H1 (cell line): ENCODE data around the gene ARHGEF3. TPM values are rescaled to one million over a fixed set of nuclear protein-coding genes. Genes with fewer than 3 reads are reported as not detected.

Source experiments
- CTCF ChIA-PET: fragments of 300-600 bp; sonication (Branson Sonifier 250); formaldehyde crosslinking; loops from one replicate; lab custom pipeline; 2021; ENCODE audit not compliant: partially characterized antibody; lab: Charles Lee
- POLR2A ChIA-PET: fragments of 300-600 bp; sonication (Branson Sonifier 250); formaldehyde crosslinking; loops from one replicate; lab custom pipeline; 2021; ENCODE audit warnings: inconsistent platforms; ENCODE audit not compliant: partially characterized antibody; lab: Charles Lee
- DNase-seq, 2 experiments: peaks; one replicate each; pipeline versions ENCODE4 v3.0.0 to v3.0.0-alpha.2; 2010 to 2022; ENCODE audit warnings: low spot score in 2 of 2, low read depth in 1 of 2, mixed read lengths in 1 of 2
- FAIRE-seq: peaks from 2 replicates; lab custom pipeline; 2011; peaks lifted over from hg19 to GRCh38; lab: Jason Lieb, UNC
- H2AFZ ChIP-seq: 2 replicates; pipeline ENCODE4 v1.8.1; 2012; ENCODE audit warnings: low read length, inconsistent platforms
- H2AK5ac ChIP-seq: 2 replicates; pipeline ENCODE4 v1.6.1; 2013; ENCODE audit warnings: low read depth, low read length
- H2BK120ac ChIP-seq: replicated peaks from 2 replicates; pipeline ENCODE3; 2013; ENCODE audit warnings: low read depth, low read length, inconsistent platforms
- H2BK12ac ChIP-seq: 2 replicates; pipeline ENCODE4 v1.6.1; 2013; ENCODE audit warnings: low read depth, low read length
- H2BK15ac ChIP-seq: 2 replicates; pipeline ENCODE4 v1.6.1; 2013; ENCODE audit warnings: low read length
- H2BK20ac ChIP-seq: 2 replicates; pipeline ENCODE4 v1.6.1; 2013; ENCODE audit warnings: low read length
- H2BK5ac ChIP-seq: 2 replicates; pipeline ENCODE4 v1.6.1; 2013; ENCODE audit warnings: low read depth, low read length
- H3K14ac ChIP-seq: 2 replicates; pipeline ENCODE4 v1.6.1; 2013; ENCODE audit warnings: inconsistent platforms; ENCODE audit not compliant: insufficient read length
- H3K18ac ChIP-seq: 2 replicates; pipeline ENCODE4 v1.6.1; 2013; ENCODE audit warnings: low read length; ENCODE audit errors: extremely low read depth
- H3K23ac ChIP-seq: 2 replicates; pipeline ENCODE4 v1.6.1; 2013; ENCODE audit warnings: inconsistent platforms; ENCODE audit not compliant: insufficient read length
- H3K23me2 ChIP-seq: 2 replicates; pipeline ENCODE4 v1.6.1; 2013; ENCODE audit warnings: low read depth, low read length
- H3K27ac ChIP-seq: 2 replicates; pipeline ENCODE4 v1.6.1; 2011; ENCODE audit warnings: low read depth, low read length, inconsistent platforms
- H3K27me3 ChIP-seq, 4 experiments: replicated peaks in 1 of 4; 1 replicate in 1 of 4; 2 replicates in 3 of 4; pipeline versions ENCODE4 v1.6.1 to v1.8.1; 2011 to 2013; ENCODE audit warnings: low read length in 3 of 4, mild to moderate bottlenecking in 3 of 4, inconsistent platforms in 2 of 4, mixed read lengths in 2 of 4, moderate library complexity in 1 of 4; ENCODE audit not compliant: control insufficient read depth in 3 of 4, insufficient read depth in 3 of 4; ENCODE audit errors: extremely low read depth in 1 of 4
- H3K36me3 ChIP-seq, 4 experiments: 2 replicates each; pipeline versions ENCODE4 v1.6.1 to v1.8.1; 2011 to 2013; ENCODE audit warnings: mild to moderate bottlenecking in 4 of 4, low read length in 3 of 4, moderate library complexity in 2 of 4, control low read depth in 1 of 4, inconsistent platforms in 1 of 4; ENCODE audit not compliant: insufficient read depth in 4 of 4, control insufficient read depth in 2 of 4
- H3K4ac ChIP-seq: replicated peaks from 2 replicates; pipeline ENCODE3; 2013; ENCODE audit warnings: low read length, low read depth, mixed read lengths, inconsistent platforms; ENCODE audit not compliant: insufficient read length
- H3K4me1 ChIP-seq, 4 experiments: replicated peaks in 1 of 4; 1 replicate in 1 of 4; 2 replicates in 3 of 4; pipeline versions ENCODE4 v1.6.1 to v1.8.1; 2011 to 2013; ENCODE audit warnings: low read length in 3 of 4, inconsistent platforms in 2 of 4, mixed read lengths in 1 of 4; ENCODE audit not compliant: insufficient read depth in 4 of 4, control insufficient read depth in 3 of 4
- H3K4me2 ChIP-seq, 2 experiments: 2 replicates each; pipeline versions ENCODE4 v1.6.1 to v1.8.1; 2011 to 2013; ENCODE audit warnings: low read depth in 2 of 2, low read length in 2 of 2, control low read depth in 1 of 2, inconsistent platforms in 1 of 2, mild to moderate bottlenecking in 1 of 2; ENCODE audit not compliant: insufficient read depth in 1 of 2
- H3K4me3 ChIP-seq, 4 experiments: fragments of 200-600, 300-600 bp in 1 of 4; sonication (generic), shearing (Covaris generic), sonication (Bioruptor Twin) in 1 of 4; 2 replicates each; pipeline versions ENCODE4 v1.5.1 to v1.8.1; 2011 to 2016; ENCODE audit warnings: low read length in 4 of 4, low read depth in 3 of 4, control low read depth in 2 of 4, inconsistent platforms in 2 of 4, mild to moderate bottlenecking in 2 of 4, mixed read lengths in 1 of 4, moderate library complexity in 1 of 4; ENCODE audit not compliant: insufficient read depth in 2 of 4; ENCODE audit errors: extremely low read depth in 1 of 4
- H3K56ac ChIP-seq: replicated peaks from 2 replicates; pipeline ENCODE3; 2013; ENCODE audit warnings: low read depth, mild to moderate bottlenecking, mixed read lengths, low read length, inconsistent platforms; ENCODE audit not compliant: insufficient read length
- H3K79me1 ChIP-seq: 2 replicates; pipeline ENCODE4 v1.6.1; 2013; ENCODE audit warnings: low read depth, low read length, control low read depth
- H3K79me2 ChIP-seq, 2 experiments: 2 replicates each; pipeline versions ENCODE4 v1.6.1 to v1.8.1; 2012 to 2013; ENCODE audit warnings: low read length in 2 of 2, mild to moderate bottlenecking in 2 of 2, inconsistent platforms in 1 of 2; ENCODE audit not compliant: insufficient read depth in 2 of 2, control insufficient read depth in 1 of 2
- H3K9ac ChIP-seq, 4 experiments: replicated peaks in 1 of 4; 1 replicate in 1 of 4; 2 replicates in 3 of 4; pipeline versions ENCODE4 v1.6.1 to v1.8.1; 2011 to 2013; ENCODE audit warnings: low read depth in 3 of 4, low read length in 3 of 4, control low read depth in 2 of 4, mild to moderate bottlenecking in 2 of 4, moderate library complexity in 2 of 4, inconsistent platforms in 1 of 4; ENCODE audit errors: extremely low read depth in 1 of 4
- H3K9me3 ChIP-seq, 2 experiments: 2 replicates each; pipeline versions ENCODE4 v1.6.1 to v1.8.1; 2012 to 2013; ENCODE audit warnings: mild to moderate bottlenecking in 2 of 2, moderate library complexity in 2 of 2, control low read depth in 1 of 2, inconsistent platforms in 1 of 2, low read depth in 1 of 2, low read length in 1 of 2, mixed read lengths in 1 of 2; ENCODE audit not compliant: insufficient read depth in 2 of 2
- H4K20me1 ChIP-seq, 2 experiments: replicated peaks in 1 of 2; 2 replicates each; pipeline versions ENCODE3 to v1.8.1; 2011 to 2013; ENCODE audit warnings: inconsistent platforms in 2 of 2, low read length in 2 of 2, mild to moderate bottlenecking in 1 of 2; ENCODE audit not compliant: insufficient read depth in 2 of 2, control insufficient read depth in 1 of 2
- H4K5ac ChIP-seq: 2 replicates; pipeline ENCODE4 v1.6.1; 2013; ENCODE audit warnings: low read length, low read depth, mixed read lengths, inconsistent platforms; ENCODE audit not compliant: insufficient read length
- H4K8ac ChIP-seq: 2 replicates; pipeline ENCODE4 v1.8.0; 2013; ENCODE audit warnings: mild to moderate bottlenecking, moderate library complexity, low read length, inconsistent platforms; ENCODE audit not compliant: insufficient read depth; ENCODE audit errors: extremely low read depth
- H4K91ac ChIP-seq: replicated peaks from 2 replicates; pipeline ENCODE3; 2013; ENCODE audit warnings: low read length, mixed read lengths, inconsistent platforms; ENCODE audit not compliant: insufficient read length
- BACH1 ChIP-seq: IDR thresholded peaks from 2 replicates; pipeline ENCODE4 v1.6.1; 2012; ENCODE audit warnings: low read length, improper control_type of control experiment
- CREB1 ChIP-seq: IDR thresholded peaks from 2 replicates; pipeline ENCODE4 v1.6.1; 2012; ENCODE audit warnings: inconsistent platforms
- EGR1 ChIP-seq: IDR thresholded peaks from 2 replicates; pipeline ENCODE4 v1.6.1; 2011; ENCODE audit warnings: low read depth, low read length, borderline replicate concordance
- EP300 ChIP-seq, 2 experiments: IDR thresholded peaks; 1 replicate in 1 of 2; 2 replicates in 1 of 2; pipeline ENCODE4 v1.6.1; 2011 to 2012; ENCODE audit warnings: low read depth in 2 of 2, low read length in 2 of 2, mild to moderate bottlenecking in 2 of 2, borderline replicate concordance in 1 of 2, inconsistent platforms in 1 of 2, moderate library complexity in 1 of 2
- FOSL1 ChIP-seq: IDR thresholded peaks from 2 replicates; pipeline ENCODE4 v1.6.1; 2011; ENCODE audit warnings: mild to moderate bottlenecking, low read depth, low read length, moderate library complexity; ENCODE audit not compliant: insufficient read depth
- JUND ChIP-seq: IDR thresholded peaks from 2 replicates; pipeline ENCODE4 v1.6.1; 2011; ENCODE audit warnings: mild to moderate bottlenecking, improper control_type of control experiment, low read length
- NANOG ChIP-seq: IDR thresholded peaks from 2 replicates; pipeline ENCODE4 v1.6.1; 2011; ENCODE audit warnings: low read length, low read depth, mild to moderate bottlenecking, inconsistent platforms; ENCODE audit not compliant: insufficient read depth, poor library complexity, severe bottlenecking
- RXRA ChIP-seq: IDR thresholded peaks from 2 replicates; pipeline ENCODE4 v1.6.1; 2011; ENCODE audit warnings: low read depth, mild to moderate bottlenecking, low read length, moderate library complexity; ENCODE audit not compliant: insufficient read depth
- WGBS, 2 experiments: shearing (Covaris generic) in 1 of 2; methylation state at CpG; one replicate each; pipeline versions ENCODE4 v1.1.6 to v1.1.7; 2013 to 2015; ENCODE audit warnings: low lambda C conversion rate in 2 of 2, mixed read lengths in 2 of 2, inconsistent platforms in 1 of 2, low coverage in 1 of 2, missing lambda C conversion rate in 1 of 2; ENCODE audit not compliant: insufficient replicate concordance in 2 of 2, insufficient coverage in 1 of 2, insufficient read length in 1 of 2; ENCODE audit errors: extremely low coverage in 1 of 2, missing lambda C conversion rate in 1 of 2; 5-methylcytosine and 5-hydroxymethylcytosine counted together
- polyA plus RNA-seq, 7 experiments: library from polyadenylated mRNA; depleted of rRNA in 3 of 7; stranded (reverse) in 5 of 7; unstranded in 2 of 7; fragments of >200 nt in 5 of 7; fragments of 200-250 nt in 2 of 7; gene quantifications; 1 replicate in 5 of 7; 2 replicates in 1 of 7; 4 replicates in 1 of 7; pipeline versions ENCODE4 v1.2.1 to v1.2.3, GENCODE V29; 2011 to 2013; ENCODE audit warnings: missing spikeins in 2 of 7, mixed read lengths in 2 of 7
- total RNA-seq: library from RNA; stranded (reverse); fragmentation: NEBNext Ultra II Directional; extraction: Animal tissue kit (Norgen Biotek cat#: 25700); gene quantifications from 2 replicates; pipeline ENCODE4 v1.2.1, GENCODE V29; 2021
- TF ChIP-seq, protein P1 (sequence below): IDR thresholded peaks from 2 replicates; pipeline ENCODE4 v1.6.1; 2012; ENCODE audit warnings: inconsistent platforms
- TF ChIP-seq, protein P2 (sequence below), 3 experiments: IDR thresholded peaks; 1 replicate in 2 of 3; 2 replicates in 1 of 3; pipeline versions ENCODE4 v1.5.1 to v1.6.1; 2011; ENCODE audit warnings: low read length in 3 of 3, mild to moderate bottlenecking in 3 of 3, inconsistent platforms in 2 of 3, low read depth in 1 of 3, moderate library complexity in 1 of 3; ENCODE audit not compliant: insufficient read depth in 1 of 3; ENCODE audit errors: control extremely low read depth in 1 of 3

The ARHGEF3 gene
- total and polyA plus RNA-seq, 2 of the 8 experiments (the other 6 are each of a cell fraction or from before 2014, with no cell fraction given), result 2.8 to 6.0 TPM

DNA sequence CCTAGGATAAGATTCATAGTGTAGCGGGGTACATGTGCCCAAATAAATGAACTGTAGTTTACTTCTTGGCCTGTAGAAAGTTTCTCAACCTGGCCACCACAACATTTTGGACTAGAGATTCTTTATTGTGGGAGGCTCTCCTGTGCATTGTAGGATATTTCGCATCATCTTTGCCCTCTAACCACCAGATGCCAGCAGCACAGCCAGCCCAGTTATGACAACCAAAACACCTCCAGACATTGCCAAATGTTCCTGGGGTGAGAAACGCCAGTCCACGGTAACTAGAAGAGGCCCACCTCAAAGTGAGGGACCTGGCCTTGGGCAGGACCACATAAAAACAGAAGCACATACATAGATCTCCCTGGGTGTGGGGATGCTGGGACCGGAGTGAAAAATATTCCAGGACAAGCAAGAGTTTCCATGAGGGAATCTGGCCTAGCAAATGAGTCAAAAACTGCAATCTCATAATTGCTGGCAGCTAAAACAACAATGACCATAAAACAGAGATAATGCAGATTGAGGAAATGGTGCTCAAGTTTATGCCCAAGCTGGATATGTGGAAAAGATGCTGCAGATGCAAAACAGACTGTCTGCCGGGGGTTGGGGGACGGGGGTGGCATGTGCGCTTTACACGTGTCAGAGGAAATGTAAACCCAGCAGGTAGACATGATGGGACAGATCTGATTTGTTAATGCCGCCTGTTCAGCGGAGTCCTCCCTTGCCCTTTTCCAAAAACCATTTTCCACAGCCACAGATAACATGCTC is 39.7 kb downstream of the ARHGEF3 start:
- FAIRE-seq, result no peak
- no peak overlapping the region for H4K5ac ChIP-seq
- H4K8ac ChIP-seq, result no peak overlapping the region
- H2BK20ac ChIP-seq, result no peak overlapping the region
- no peak overlapping the region for H3K4me3 ChIP-seq
- ChIA-PET CTCF (interaction anchor here (1.5 kb wide), 1 partner anchor 27 kb away, joined by 4 read pairs; no protein-coding TSS in a partner anchor), POLR2A (no interaction called here)
- H2BK12ac ChIP-seq, result no peak overlapping the region
- H4K20me1 ChIP-seq, result no peaks in the 10 kb centered on the region
- H3K56ac ChIP-seq, result no peak overlapping the region
- no peak for DNase-seq
- H3K18ac ChIP-seq, result no peak overlapping the region
- no peak overlapping the region for H2AFZ ChIP-seq
- no peak overlapping the region for H3K23ac ChIP-seq
- no peak overlapping the region for H2AK5ac ChIP-seq
- no peak overlapping the region for H3K9ac ChIP-seq
- H3K4me2 ChIP-seq, result no peak overlapping the region
- peaks cover 0 to 7% of the 10 kb centered on the region in 2 experiments; a peak in 1 of 4 replicates for H3K9me3 ChIP-seq
- no peaks in the 10 kb centered on the region for H3K36me3 ChIP-seq
- no peak overlapping the region for H3K27ac ChIP-seq
- H3K4ac ChIP-seq, result no peak overlapping the region
- peaks cover 0 to 3% (median 0%) of the 10 kb centered on the region in 4 experiments; a peak in 1 of 7 replicates for H3K4me1 ChIP-seq
- 93% methylated on average over 11 of the region's 11 CpGs; no CpG with 5 or more reads in 1 of the 2 experiments for WGBS, 2 experiments
- no peak overlapping the region for H2BK120ac ChIP-seq
- H3K79me2 ChIP-seq, result no peaks in the 10 kb centered on the region
- no peaks in the 10 kb centered on the region for H3K23me2 ChIP-seq
- H2BK5ac ChIP-seq, result no peak overlapping the region
- no peaks in the 10 kb centered on the region for H3K27me3 ChIP-seq
- no peaks in the 10 kb centered on the region for H3K79me1 ChIP-seq
- H2BK15ac ChIP-seq, result no peak overlapping the region
- no peak overlapping the region for H4K91ac ChIP-seq
- no peak overlapping the region for H3K14ac ChIP-seq
- TF ChIP-seq BACH1 (no peak), NANOG (no peak), EGR1 (no peak), FOSL1 (no peak), CREB1 (no peak), EP300 (IDR thresholded peaks at IDR 0.05; ENCODE audit: borderline replicate concordance in 1 of 2, low read depth in 2 of 2, low read length in 2 of 2) (no peak), JUND (no peak), RXRA (no peak)
- TF ChIP-seq, protein P1, sequence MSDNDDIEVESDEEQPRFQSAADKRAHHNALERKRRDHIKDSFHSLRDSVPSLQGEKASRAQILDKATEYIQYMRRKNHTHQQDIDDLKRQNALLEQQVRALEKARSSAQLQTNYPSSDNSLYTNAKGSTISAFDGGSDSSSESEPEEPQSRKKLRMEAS, result no peak
- TF ChIP-seq, protein P2, sequence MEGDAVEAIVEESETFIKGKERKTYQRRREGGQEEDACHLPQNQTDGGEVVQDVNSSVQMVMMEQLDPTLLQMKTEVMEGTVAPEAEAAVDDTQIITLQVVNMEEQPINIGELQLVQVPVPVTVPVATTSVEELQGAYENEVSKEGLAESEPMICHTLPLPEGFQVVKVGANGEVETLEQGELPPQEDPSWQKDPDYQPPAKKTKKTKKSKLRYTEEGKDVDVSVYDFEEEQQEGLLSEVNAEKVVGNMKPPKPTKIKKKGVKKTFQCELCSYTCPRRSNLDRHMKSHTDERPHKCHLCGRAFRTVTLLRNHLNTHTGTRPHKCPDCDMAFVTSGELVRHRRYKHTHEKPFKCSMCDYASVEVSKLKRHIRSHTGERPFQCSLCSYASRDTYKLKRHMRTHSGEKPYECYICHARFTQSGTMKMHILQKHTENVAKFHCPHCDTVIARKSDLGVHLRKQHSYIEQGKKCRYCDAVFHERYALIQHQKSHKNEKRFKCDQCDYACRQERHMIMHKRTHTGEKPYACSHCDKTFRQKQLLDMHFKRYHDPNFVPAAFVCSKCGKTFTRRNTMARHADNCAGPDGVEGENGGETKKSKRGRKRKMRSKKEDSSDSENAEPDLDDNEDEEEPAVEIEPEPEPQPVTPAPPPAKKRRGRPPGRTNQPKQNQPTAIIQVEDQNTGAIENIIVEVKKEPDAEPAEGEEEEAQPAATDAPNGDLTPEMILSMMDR (IDR thresholded peaks at IDR 0.05; ENCODE audit: control extremely low read depth in 1 of 3, insufficient read depth in 1 of 3, low read depth in 1 of 3, low read length in 3 of 3), result no peak
